IPS-18a (cell line): Measurements from ENCODE around the gene SLC9A9.

Experiments
- H3K27ac ChIP-seq: one replicate; pipeline ENCODE4 v1.5.1; 2013; ENCODE audit warnings: low read length
- H3K27me3 ChIP-seq: one replicate; pipeline ENCODE4 v1.6.1; 2013; ENCODE audit warnings: mild to moderate bottlenecking, low read length; ENCODE audit not compliant: control insufficient read depth, insufficient read depth
- H3K36me3 ChIP-seq: one replicate; pipeline ENCODE4 v1.6.1; 2013; ENCODE audit warnings: low read depth, low read length; ENCODE audit not compliant: control insufficient read depth
- H3K4me1 ChIP-seq: one replicate; pipeline ENCODE4 v1.6.1; 2013; ENCODE audit warnings: low read depth, low read length; ENCODE audit not compliant: control insufficient read depth
- H3K4me3 ChIP-seq: one replicate; pipeline ENCODE4 v1.5.1; 2013; ENCODE audit warnings: low read length
- H3K9ac ChIP-seq: one replicate; pipeline ENCODE4 v1.6.1; 2013; ENCODE audit warnings: mild to moderate bottlenecking, low read length, moderate library complexity
- H3K9me3 ChIP-seq: one replicate; pipeline ENCODE4 v1.6.1; 2013; ENCODE audit warnings: low read depth, low read length; ENCODE audit not compliant: control insufficient read depth

SLC9A9 gene

DNA sequence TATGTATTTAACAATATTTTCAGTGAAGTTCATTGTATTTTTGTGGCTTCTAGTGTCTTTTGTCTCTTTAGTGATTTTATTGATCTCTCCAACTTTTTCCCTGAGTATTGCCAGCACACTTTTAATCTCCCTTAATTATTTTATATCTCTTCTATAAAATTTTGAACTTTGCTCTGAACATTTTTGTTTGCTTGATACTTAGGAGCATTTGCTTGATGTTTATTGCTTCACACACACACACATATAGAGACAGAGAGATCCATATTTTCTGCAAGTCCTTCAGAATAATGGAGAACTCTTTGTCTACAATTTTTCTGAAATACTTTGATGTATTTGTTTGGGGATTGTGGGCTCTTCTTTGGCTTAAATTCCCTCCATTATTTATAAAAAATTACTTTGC lies 213.8 kb downstream of the SLC9A9 start:
- Histone ChIP-seq H3K4me3 (no peak overlapping the region), H3K4me1 (no peaks in the 10 kb centered on the region), H3K9ac (no peak overlapping the region), H3K36me3 (no peaks in the 10 kb centered on the region), H3K9me3 (no peaks in the 10 kb centered on the region), H3K27me3 (no peaks in the 10 kb centered on the region), H3K27ac (no peak overlapping the region)

GRCh38 chr3:143633816-143634215 lies 214.5 kb downstream of the SLC9A9 start:
- H3K27ac ChIP-seq: no peak overlapping the region
- H3K27me3 ChIP-seq: no peaks in the 10 kb centered on the region
- no peak overlapping the region for H3K9ac ChIP-seq
- H3K36me3 ChIP-seq: no peaks in the 10 kb centered on the region
- no peaks in the 10 kb centered on the region for H3K9me3 ChIP-seq
- no peaks in the 10 kb centered on the region for H3K4me1 ChIP-seq
- H3K4me3 ChIP-seq: no peak overlapping the region

GRCh38 chr3:143629726-143630125 lies 218.5 kb downstream of the SLC9A9 start:
- H3K27ac ChIP-seq: no peak overlapping the region
- H3K27me3 ChIP-seq: no peaks in the 10 kb centered on the region
- no peaks in the 10 kb centered on the region for H3K36me3 ChIP-seq
- H3K9ac ChIP-seq: no peak overlapping the region
- no peaks in the 10 kb centered on the region for H3K9me3 ChIP-seq
- H3K4me1 ChIP-seq: no peaks in the 10 kb centered on the region
- H3K4me3 ChIP-seq: no peak overlapping the region

- Histone ChIP-seq H3K4me3 (no peak overlapping the region), H3K4me1 (no peaks in the 10 kb centered on the region), H3K36me3 (no peaks in the 10 kb centered on the region), H3K27me3 (no peaks in the 10 kb centered on the region), H3K9ac (no peak overlapping the region), H3K9me3 (no peaks in the 10 kb centered on the region), H3K27ac (no peak overlapping the region)
These were observed 219.3 kb downstream of the SLC9A9 start for GRCh38 chr3:143628971-143629370.

- H3K36me3 ChIP-seq: no peaks in the 10 kb centered on the region
- no peaks in the 10 kb centered on the region for H3K4me1 ChIP-seq
- no peak overlapping the region for H3K9ac ChIP-seq
- no peak overlapping the region for H3K27ac ChIP-seq
- no peaks in the 10 kb centered on the region for H3K9me3 ChIP-seq
- no peak overlapping the region for H3K4me3 ChIP-seq
- H3K27me3 ChIP-seq: no peaks in the 10 kb centered on the region
These were observed 220.9 kb downstream of the SLC9A9 start for GRCh38 chr3:143627336-143627735.

GRCh38 chr3:143619231-143619630 lies 229.0 kb downstream of the SLC9A9 start:
- H3K9me3 ChIP-seq: no peaks in the 10 kb centered on the region
- H3K36me3 ChIP-seq: no peaks in the 10 kb centered on the region
- no peak overlapping the region for H3K4me3 ChIP-seq
- H3K27ac ChIP-seq: no peak overlapping the region
- no peak overlapping the region for H3K9ac ChIP-seq
- no peaks in the 10 kb centered on the region for H3K4me1 ChIP-seq
- H3K27me3 ChIP-seq: no peaks in the 10 kb centered on the region

- no peaks in the 10 kb centered on the region for H3K36me3 ChIP-seq
- H3K9me3 ChIP-seq: no peaks in the 10 kb centered on the region
- H3K4me1 ChIP-seq: no peaks in the 10 kb centered on the region
- H3K4me3 ChIP-seq: no peak overlapping the region
- H3K27ac ChIP-seq: no peak overlapping the region
- no peaks in the 10 kb centered on the region for H3K27me3 ChIP-seq
- H3K9ac ChIP-seq: no peak overlapping the region
These were observed 231.2 kb downstream of the SLC9A9 start for GRCh38 chr3:143617050-143617449.

DNA sequence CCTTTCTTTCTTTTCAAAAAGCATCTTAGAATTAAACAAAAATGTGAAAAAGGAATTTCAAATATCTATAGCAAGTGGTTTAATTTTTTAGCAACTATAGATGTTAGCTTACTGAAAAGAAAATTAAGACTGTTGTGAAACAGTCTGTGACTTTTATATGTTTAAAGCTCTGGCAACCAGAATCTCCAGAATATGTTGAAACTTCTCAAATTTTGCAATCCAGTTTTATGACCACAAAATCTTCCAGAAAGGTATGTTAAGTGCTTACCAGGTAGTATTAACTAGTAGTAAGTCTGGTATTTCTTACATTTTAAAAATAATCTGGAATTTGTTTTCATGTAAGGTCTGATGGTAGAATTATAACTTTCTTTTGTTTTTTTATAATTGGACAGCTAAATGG lies 235.0 kb downstream of the SLC9A9 start:
- no peaks in the 10 kb centered on the region for H3K9me3 ChIP-seq
- H3K4me1 ChIP-seq: no peaks in the 10 kb centered on the region
- H3K27me3 ChIP-seq: no peaks in the 10 kb centered on the region
- H3K4me3 ChIP-seq: no peak overlapping the region
- H3K27ac ChIP-seq: no peak overlapping the region
- no peak overlapping the region for H3K9ac ChIP-seq
- no peaks in the 10 kb centered on the region for H3K36me3 ChIP-seq

DNA sequence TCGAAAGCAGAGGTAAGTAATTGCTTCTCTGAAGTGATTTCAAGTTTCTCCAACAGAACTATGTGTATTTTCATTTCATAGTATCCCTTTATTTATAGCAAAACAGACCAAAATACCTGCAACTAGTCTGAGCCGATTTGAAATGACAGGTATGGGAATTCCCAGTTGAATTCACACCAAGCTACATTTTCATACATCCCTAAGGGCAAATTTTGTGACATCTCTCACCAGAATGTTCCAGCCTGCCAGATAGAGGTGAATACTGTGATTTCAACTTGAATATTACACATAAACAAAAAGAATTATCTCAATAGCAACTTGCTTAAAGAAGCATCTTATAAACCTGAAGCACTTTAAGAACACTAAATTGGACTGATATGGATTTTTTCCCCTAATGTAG lies 235.7 kb downstream of the SLC9A9 start:
- Histone ChIP-seq H3K9ac (no peak overlapping the region), H3K4me3 (no peak overlapping the region), H3K27me3 (no peaks in the 10 kb centered on the region), H3K4me1 (no peaks in the 10 kb centered on the region), H3K27ac (no peak overlapping the region), H3K9me3 (no peaks in the 10 kb centered on the region), H3K36me3 (no peaks in the 10 kb centered on the region)

GRCh38 chr3:143608966-143609365 lies 239.3 kb downstream of the SLC9A9 start:
- no peak overlapping the region for H3K4me3 ChIP-seq
- H3K36me3 ChIP-seq: no peaks in the 10 kb centered on the region
- no peaks in the 10 kb centered on the region for H3K9me3 ChIP-seq
- H3K27ac ChIP-seq: no peak overlapping the region
- H3K27me3 ChIP-seq: no peaks in the 10 kb centered on the region
- no peak overlapping the region for H3K9ac ChIP-seq
- no peaks in the 10 kb centered on the region for H3K4me1 ChIP-seq

DNA sequence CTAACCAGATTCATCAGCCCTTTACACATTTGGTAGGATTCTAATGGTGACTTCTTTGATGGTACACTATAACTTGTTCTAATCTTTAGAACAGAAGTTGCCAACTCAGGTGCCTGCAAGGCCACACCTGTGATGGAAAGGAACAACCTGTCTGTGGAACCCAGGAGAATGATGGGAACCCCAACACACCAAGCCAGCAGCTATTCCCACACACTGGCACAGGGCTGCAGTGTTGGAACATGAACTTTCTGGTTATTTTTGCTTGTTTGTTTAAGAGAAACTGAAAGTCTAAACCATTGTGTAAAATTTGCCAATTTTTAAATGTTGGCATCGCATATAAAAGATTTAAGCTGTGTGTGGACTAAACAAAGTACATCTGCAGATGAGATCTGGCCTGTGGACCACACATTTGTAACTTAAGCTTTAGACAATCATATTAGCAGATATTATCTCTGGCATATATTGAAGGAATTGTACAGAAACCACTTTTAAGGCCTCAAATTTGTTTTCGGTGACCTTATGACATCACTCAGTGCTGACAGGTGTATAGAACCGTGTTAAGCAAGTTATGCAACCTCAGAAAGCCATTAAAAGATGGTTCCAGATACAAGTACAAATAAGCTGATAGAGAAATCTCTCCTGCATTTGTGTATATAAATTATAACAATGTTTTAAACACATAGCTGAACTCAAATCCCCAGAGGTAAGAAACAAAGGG lies 242.9 kb downstream of the SLC9A9 start:
- H3K9ac ChIP-seq: no peak overlapping the region
- H3K4me1 ChIP-seq: peaks cover 14% of the 10 kb centered on the region
- no peak overlapping the region for H3K27ac ChIP-seq
- no peak overlapping the region for H3K4me3 ChIP-seq
- H3K27me3 ChIP-seq: no peaks in the 10 kb centered on the region
- H3K9me3 ChIP-seq: no peaks in the 10 kb centered on the region
- no peaks in the 10 kb centered on the region for H3K36me3 ChIP-seq

DNA sequence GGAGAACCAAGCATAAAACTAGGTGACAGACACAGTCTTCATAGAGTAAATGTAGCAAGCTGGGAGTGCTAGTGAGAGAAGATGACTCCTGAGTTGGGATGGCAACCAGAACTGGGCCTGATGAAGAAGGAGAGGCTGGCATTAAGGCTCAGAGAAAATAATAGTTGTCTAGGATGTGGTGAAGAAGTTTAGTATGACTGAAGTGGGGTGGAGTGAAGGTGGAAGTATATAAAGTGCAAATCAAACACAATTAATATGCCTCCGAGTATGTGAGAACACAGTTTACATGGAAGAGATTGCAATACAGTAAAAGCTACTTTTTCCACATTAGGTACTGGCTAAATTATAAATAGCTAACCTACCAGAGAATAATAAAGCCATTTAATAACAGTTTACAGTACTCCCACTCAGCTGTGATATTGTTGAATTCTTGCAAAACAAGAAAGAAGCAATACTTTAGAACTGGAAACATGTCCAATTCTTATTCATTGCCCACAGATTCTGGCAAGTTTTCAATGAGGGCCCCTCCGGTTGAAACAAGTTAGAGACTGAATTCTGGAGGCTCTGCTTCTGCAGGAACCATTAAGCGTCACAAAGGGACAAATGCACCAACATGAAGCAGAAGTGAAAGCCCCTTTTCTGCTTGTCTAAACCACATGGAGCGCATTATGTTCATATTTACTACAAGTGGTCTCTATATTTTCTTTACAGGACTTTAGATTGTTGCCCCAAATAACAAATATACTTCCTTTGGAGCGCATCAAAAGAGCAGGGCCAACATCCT lies 243.7 kb downstream of the SLC9A9 start:
- Histone ChIP-seq H3K36me3 (no peaks in the 10 kb centered on the region), H3K4me1 (peaks cover 14% of the 10 kb centered on the region), H3K27ac (no peak overlapping the region), H3K9me3 (no peaks in the 10 kb centered on the region), H3K27me3 (no peaks in the 10 kb centered on the region), H3K9ac (no peak overlapping the region), H3K4me3 (no peak overlapping the region)
